ENCODE data around the gene KRTAP5-10. TPM values are rescaled to one million over a fixed set of nuclear protein-coding genes. Genes with fewer than 3 reads are reported as not detected.
"Not testable (repeated sequence)": the region's sequence is repeated elsewhere in the genome, so short reads cannot be mapped to it uniquely, and the experiment has no call there.

KRTAP5-10 gene
- total and polyA plus RNA-seq, 9 of the 15 experiments (the other 6 are each of a cell fraction or from before 2014, with no cell fraction given) = not detected

DNA sequence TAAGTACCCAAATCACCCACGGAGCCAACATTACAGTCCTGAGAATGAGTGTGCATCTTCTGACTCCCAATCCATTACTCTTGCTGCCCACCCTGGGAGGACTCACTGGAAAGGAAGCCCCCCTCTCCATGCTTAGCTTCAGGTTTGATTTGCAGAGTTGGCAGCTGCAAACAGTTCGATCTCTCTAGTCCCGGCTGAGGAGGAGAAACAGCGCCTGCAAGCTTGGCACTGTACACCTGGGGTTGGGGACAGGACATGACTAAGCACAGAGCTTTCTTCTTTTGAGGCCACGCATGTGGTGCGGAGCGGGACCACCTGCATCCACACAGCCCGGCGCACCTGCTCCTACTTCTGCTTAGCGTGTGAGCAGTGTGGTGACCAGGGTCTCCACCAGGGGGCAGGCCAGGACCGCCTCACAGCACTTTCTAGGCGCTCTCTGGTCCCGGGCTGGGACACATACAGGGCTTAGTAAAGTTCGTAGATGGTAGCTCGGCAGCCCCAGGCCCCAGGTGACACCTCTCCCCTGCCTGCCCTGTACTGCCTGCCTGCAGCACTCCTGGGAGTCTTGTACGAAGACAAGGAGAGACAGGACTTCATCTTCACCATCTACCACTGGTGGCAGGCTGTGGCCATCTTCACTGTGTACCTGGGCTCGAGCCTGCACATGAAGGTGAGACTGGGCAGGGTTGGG, 39.6 kb downstream of the KRTAP5-10 start:
- H3K9ac ChIP-seq (ENCODE audit: insufficient read depth in 1 of 2, low read depth in 2 of 2, low read length in 2 of 2); ATAC-seq; FAIRE-seq; CTCF ChIA-PET (ENCODE audit: low intra/inter-chr PET ratio); DNase-seq (ENCODE audit: extremely low read depth in 1 of 4, low spot score in 3 of 4); H3K79me2 ChIP-seq (ENCODE audit: control insufficient read depth, insufficient read depth, low read length); H2AFZ ChIP-seq (ENCODE audit: low read depth, low read length); H3K36me3 ChIP-seq (ENCODE audit: control insufficient read depth, insufficient read depth, low read length); H3K9me1 ChIP-seq (ENCODE audit: control insufficient read depth, insufficient read depth, low read length); in situ Hi-C loops (cut with MboI); H3K4me3 ChIP-seq; H4K20me1 ChIP-seq (replicated peaks; ENCODE audit: control insufficient read depth, insufficient read depth, low read length); H3K9me3 ChIP-seq (replicated peaks; ENCODE audit: control insufficient read depth, insufficient read depth, low read depth, low read length); BruUV-seq (replicated peaks); H3K27me3 ChIP-seq (ENCODE audit: control insufficient read depth in 2 of 2, insufficient read depth in 2 of 2, low read length in 2 of 2); H3K27ac ChIP-seq (ENCODE audit: extremely low read depth, low read depth, low read length); H3K4me1 ChIP-seq (replicated peaks in 1 of 2; ENCODE audit: control insufficient read depth in 2 of 2, insufficient read depth in 2 of 2, low read length in 2 of 2); H3K4me2 ChIP-seq (ENCODE audit: insufficient read depth, low read length); POLR2A ChIA-PET; intact Hi-C loops (cut with micrococcal nuclease): not testable (repeated sequence)
- WGBS (ENCODE audit: insufficient coverage, low coverage, missing lambda C conversion rate) = 11% methylated on average over 10 of the region's 17 CpGs
- TF ChIP-seq, protein P1, sequence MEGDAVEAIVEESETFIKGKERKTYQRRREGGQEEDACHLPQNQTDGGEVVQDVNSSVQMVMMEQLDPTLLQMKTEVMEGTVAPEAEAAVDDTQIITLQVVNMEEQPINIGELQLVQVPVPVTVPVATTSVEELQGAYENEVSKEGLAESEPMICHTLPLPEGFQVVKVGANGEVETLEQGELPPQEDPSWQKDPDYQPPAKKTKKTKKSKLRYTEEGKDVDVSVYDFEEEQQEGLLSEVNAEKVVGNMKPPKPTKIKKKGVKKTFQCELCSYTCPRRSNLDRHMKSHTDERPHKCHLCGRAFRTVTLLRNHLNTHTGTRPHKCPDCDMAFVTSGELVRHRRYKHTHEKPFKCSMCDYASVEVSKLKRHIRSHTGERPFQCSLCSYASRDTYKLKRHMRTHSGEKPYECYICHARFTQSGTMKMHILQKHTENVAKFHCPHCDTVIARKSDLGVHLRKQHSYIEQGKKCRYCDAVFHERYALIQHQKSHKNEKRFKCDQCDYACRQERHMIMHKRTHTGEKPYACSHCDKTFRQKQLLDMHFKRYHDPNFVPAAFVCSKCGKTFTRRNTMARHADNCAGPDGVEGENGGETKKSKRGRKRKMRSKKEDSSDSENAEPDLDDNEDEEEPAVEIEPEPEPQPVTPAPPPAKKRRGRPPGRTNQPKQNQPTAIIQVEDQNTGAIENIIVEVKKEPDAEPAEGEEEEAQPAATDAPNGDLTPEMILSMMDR (IDR thresholded peaks at IDR 0.05 in 2 of 3, conservative IDR thresholded peaks at IDR 0.05 in 1 of 3; ENCODE audit: insufficient read depth in 2 of 3, low read depth in 1 of 3, low read length in 3 of 3) = 0 out of 6 replicates have a peak, but pooled peaks of 1 of the 3 experiments have one; percentile 11
- peak; percentile 18; the same call in 1 of the 2 replicates for TF ChIP-seq SMC3 (conservative IDR thresholded peaks at IDR 0.05; ENCODE audit: insufficient read depth, low read depth, low read length)
- TF ChIP-seq RAD21 (CRISPR knock-in tag; conservative IDR thresholded peaks at IDR 0.05 in 1 of 2, IDR thresholded peaks at IDR 0.05 in 1 of 2) = peak; percentile 50 to 69
- TF ChIP-seq, protein P2, sequence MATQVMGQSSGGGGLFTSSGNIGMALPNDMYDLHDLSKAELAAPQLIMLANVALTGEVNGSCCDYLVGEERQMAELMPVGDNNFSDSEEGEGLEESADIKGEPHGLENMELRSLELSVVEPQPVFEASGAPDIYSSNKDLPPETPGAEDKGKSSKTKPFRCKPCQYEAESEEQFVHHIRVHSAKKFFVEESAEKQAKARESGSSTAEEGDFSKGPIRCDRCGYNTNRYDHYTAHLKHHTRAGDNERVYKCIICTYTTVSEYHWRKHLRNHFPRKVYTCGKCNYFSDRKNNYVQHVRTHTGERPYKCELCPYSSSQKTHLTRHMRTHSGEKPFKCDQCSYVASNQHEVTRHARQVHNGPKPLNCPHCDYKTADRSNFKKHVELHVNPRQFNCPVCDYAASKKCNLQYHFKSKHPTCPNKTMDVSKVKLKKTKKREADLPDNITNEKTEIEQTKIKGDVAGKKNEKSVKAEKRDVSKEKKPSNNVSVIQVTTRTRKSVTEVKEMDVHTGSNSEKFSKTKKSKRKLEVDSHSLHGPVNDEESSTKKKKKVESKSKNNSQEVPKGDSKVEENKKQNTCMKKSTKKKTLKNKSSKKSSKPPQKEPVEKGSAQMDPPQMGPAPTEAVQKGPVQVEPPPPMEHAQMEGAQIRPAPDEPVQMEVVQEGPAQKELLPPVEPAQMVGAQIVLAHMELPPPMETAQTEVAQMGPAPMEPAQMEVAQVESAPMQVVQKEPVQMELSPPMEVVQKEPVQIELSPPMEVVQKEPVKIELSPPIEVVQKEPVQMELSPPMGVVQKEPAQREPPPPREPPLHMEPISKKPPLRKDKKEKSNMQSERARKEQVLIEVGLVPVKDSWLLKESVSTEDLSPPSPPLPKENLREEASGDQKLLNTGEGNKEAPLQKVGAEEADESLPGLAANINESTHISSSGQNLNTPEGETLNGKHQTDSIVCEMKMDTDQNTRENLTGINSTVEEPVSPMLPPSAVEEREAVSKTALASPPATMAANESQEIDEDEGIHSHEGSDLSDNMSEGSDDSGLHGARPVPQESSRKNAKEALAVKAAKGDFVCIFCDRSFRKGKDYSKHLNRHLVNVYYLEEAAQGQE (IDR thresholded peaks at IDR 0.05; ENCODE audit: borderline replicate concordance) = peak; percentile 47; the same call in 1 of the 2 replicates
- TF ChIP-seq, protein P2 (CRISPR knock-in tag; IDR thresholded peaks at IDR 0.05; ENCODE audit: low read depth) = not testable (repeated sequence)
